ENCODE results near the gene KLHDC7B. TPM values are rescaled to one million over a fixed set of nuclear protein-coding genes. Genes with fewer than 3 reads are reported as not detected.
A peak's percentile ranks its signal among the peaks of the same experiment; 100 is the strongest.

Gene KLHDC7B
- 1.8 TPM for total RNA-seq (2021; ENCODE audit: unreplicated experiment)
- polyA plus RNA-seq (2012; ENCODE audit: insufficient read length) = 0.65 TPM
- percentile 25 among the genes with signal in this experiment for Bru-seq, nascent RNA
- percentile 34 among the genes with signal in this experiment for BruChase-seq, experiment 1, labeled RNA remaining after a 2-hour chase
- percentile 40 among the genes with signal in this experiment for BruChase-seq, experiment 2, labeled RNA remaining after a 6-hour chase
- long read RNA-seq, partial matches to known transcripts = 0 of 1 reads
- long read RNA-seq, other reads (novel, unspliced or antisense) = 0 of 1 reads

DNA sequence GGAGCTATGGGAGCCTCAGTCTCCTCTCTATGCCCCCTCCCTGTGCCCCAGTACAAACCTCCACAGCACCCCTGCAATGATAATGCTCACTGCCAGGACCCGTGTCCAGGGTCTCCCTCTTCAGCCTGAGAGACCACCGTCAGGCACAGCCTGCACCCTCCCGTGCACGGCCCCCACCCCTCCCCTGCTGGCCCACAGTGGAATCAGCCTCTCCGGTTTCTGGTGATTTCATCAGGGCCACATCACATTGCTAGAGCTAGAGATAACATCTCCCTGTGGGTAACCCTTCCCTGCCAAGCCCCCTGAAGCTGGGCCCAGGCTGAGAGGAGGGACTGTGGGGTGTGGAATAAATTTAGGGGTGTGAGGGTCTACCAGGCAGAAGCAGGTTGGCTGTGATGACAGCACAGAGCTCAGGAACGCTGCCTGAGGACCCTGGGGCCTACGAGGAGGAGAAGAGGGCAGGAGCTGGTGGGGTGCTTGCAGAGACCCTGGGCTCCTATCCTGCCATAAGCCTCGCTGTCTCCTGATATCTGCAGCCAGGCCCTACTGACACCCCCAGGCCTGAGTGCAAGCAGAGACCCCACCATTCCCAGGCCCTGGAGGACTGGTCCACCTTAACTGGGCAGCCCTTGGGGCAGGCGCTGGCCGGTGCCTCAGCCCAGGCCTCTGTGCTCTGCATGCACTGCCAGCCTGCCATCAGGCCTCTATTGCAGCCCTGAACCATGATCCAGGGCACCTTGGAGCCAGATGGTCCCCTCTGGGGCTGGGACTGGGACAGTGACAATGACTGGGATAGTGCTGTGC, at the start of gene KLHDC7B:
KLHDC7B (plus strand) TSS at position 378 of the 804 bp plus-strand sequence; CDS start at position 723, 345 bp downstream.
- Histone ChIP-seq H3K4me3 (ENCODE audit: low read depth in 2 of 2, low read length in 2 of 2) (no peak within 1 kb of the TSS), H3K36me3 (ENCODE audit: control insufficient read depth, insufficient read depth, low read length) (no peaks in the 10 kb centered on the region), H3K27ac (ENCODE audit: low read length) (peak within 1 kb of the TSS; percentile 68; the same call in 1 of the 2 replicates), H3K27me3 (ENCODE audit: control insufficient read depth, insufficient read depth, low read length) (no peaks in the 10 kb centered on the region), H3K4me1 (ENCODE audit: control insufficient read depth, insufficient read depth, low read length) (peaks cover 14% of the 10 kb centered on the region), H3K9me3 (ENCODE audit: control insufficient read depth, insufficient read depth, low read depth, low read length) (no peaks in the 10 kb centered on the region)
- ATAC-seq (0 out of 2 replicates have a peak, but pooled peaks have one; percentile 31), DNase-seq (ENCODE audit: low read depth, low spot score) (no peak)
- TF ChIP-seq CTCF (IDR thresholded peaks at IDR 0.05) = no peak
- TF ChIP-seq TCF7L2 (IDR thresholded peaks at IDR 0.05; ENCODE audit: low read depth, low read length) = no peak
- no peak for TF ChIP-seq POLR2AphosphoS5 (IDR thresholded peaks at IDR 0.05; ENCODE audit: low read depth, low read length)
- no TSS peak for BruUV-seq (replicated peaks)
- in situ Hi-C loops (cut with HindIII; ENCODE audit: low pct_unique_long_range_greater_than_20kb, low sequenced_read_pairs) = no loop called here
- CTCF ChIA-PET = no interaction called here
- intact Hi-C loops (cut with micrococcal nuclease; ENCODE audit: unreplicated experiment) = no loop called here
- POLR2A ChIA-PET = interaction anchor here (0.6 kb wide), 1 partner anchor 12 kb away, joined by 5 read pairs; no protein-coding TSS in a partner anchor

GRCh38 chr22:50497093-50497492, 48.6 kb upstream of the KLHDC7B start:
- in situ Hi-C loops (cut with HindIII; ENCODE audit: low pct_unique_long_range_greater_than_20kb, low sequenced_read_pairs) = no loop called here
- intact Hi-C loops (cut with micrococcal nuclease; ENCODE audit: unreplicated experiment) = no loop called here
- BruUV-seq (replicated peaks) = no TSS peak

More at GRCh38 chr22:50497093-50497492, 48.6 kb upstream of the KLHDC7B start:
- ATAC-seq = no peak
- no peak for TF ChIP-seq TCF7L2 (IDR thresholded peaks at IDR 0.05; ENCODE audit: low read depth, low read length)
- no peak for TF ChIP-seq POLR2AphosphoS5 (IDR thresholded peaks at IDR 0.05; ENCODE audit: low read depth, low read length)
- TF ChIP-seq SIN3A (IDR thresholded peaks at IDR 0.05; ENCODE audit: borderline replicate concordance, insufficient read depth, low read depth, low read length) = no peak
- TF ChIP-seq CTCF (IDR thresholded peaks at IDR 0.05) = no peak
- TF ChIP-seq, protein P1, sequence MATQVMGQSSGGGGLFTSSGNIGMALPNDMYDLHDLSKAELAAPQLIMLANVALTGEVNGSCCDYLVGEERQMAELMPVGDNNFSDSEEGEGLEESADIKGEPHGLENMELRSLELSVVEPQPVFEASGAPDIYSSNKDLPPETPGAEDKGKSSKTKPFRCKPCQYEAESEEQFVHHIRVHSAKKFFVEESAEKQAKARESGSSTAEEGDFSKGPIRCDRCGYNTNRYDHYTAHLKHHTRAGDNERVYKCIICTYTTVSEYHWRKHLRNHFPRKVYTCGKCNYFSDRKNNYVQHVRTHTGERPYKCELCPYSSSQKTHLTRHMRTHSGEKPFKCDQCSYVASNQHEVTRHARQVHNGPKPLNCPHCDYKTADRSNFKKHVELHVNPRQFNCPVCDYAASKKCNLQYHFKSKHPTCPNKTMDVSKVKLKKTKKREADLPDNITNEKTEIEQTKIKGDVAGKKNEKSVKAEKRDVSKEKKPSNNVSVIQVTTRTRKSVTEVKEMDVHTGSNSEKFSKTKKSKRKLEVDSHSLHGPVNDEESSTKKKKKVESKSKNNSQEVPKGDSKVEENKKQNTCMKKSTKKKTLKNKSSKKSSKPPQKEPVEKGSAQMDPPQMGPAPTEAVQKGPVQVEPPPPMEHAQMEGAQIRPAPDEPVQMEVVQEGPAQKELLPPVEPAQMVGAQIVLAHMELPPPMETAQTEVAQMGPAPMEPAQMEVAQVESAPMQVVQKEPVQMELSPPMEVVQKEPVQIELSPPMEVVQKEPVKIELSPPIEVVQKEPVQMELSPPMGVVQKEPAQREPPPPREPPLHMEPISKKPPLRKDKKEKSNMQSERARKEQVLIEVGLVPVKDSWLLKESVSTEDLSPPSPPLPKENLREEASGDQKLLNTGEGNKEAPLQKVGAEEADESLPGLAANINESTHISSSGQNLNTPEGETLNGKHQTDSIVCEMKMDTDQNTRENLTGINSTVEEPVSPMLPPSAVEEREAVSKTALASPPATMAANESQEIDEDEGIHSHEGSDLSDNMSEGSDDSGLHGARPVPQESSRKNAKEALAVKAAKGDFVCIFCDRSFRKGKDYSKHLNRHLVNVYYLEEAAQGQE (IDR thresholded peaks at IDR 0.05; ENCODE audit: insufficient read depth in 1 of 2, low read depth in 2 of 2, low read length in 1 of 2) = no peak
- no peak for DNase-seq (ENCODE audit: low read depth, low spot score)
- ChIA-PET POLR2A (no interaction called here), CTCF (interaction anchor here (0.6 to 0.7 kb wide), 2 partner anchors 19 to 65 kb away, joined by 3 to 5 read pairs; partner anchors contain the start of gene SYCE3)
- 0 out of 2 replicates have a peak, but pooled peaks cover 3% of the 10 kb centered on the region for H3K4me1 ChIP-seq (ENCODE audit: control insufficient read depth, insufficient read depth, low read length)
- no peaks in the 10 kb centered on the region for H3K27me3 ChIP-seq (ENCODE audit: control insufficient read depth, insufficient read depth, low read length)
- no peaks in the 10 kb centered on the region for H3K36me3 ChIP-seq (ENCODE audit: control insufficient read depth, insufficient read depth, low read length)
- no peak overlapping the region for H3K27ac ChIP-seq (ENCODE audit: low read length)
- no peaks in the 10 kb centered on the region for H3K9me3 ChIP-seq (ENCODE audit: control insufficient read depth, insufficient read depth, low read depth, low read length)
- H3K4me3 ChIP-seq (ENCODE audit: low read depth in 2 of 2, low read length in 2 of 2) = no peak overlapping the region

All from Panc1 (cell line).